PC-9 (cell line): ENCODE data around the gene CACNA1D. TPM values are rescaled to one million over a fixed set of nuclear protein-coding genes. Genes with fewer than 3 reads are reported as not detected.

Experiments used
- BruUV-seq: library from RNA; stranded (reverse); fragments of 400-500 nt; replicated peaks from 2 replicates; lab custom pipeline; 2021; lab: Mats Ljungman, UMichigan
- CTCF ChIA-PET: fragments of 300-600 bp; sonication (Branson Sonifier 250); formaldehyde crosslinking; loops from one replicate; lab custom pipeline; 2022; ENCODE audit warnings: antibody characterized with exemption; lab: Charles Lee
- POLR2A ChIA-PET: fragments of 300-600 bp; sonication (Branson Sonifier 250); formaldehyde crosslinking; loops from one replicate; lab custom pipeline; 2022; ENCODE audit warnings: antibody characterized with exemption; ENCODE audit not compliant: unreplicated experiment; lab: Charles Lee
- DNase-seq, 2 experiments: peaks; one replicate each; pipeline versions ENCODE4 v3.0.0 to v3.0.0-alpha.2; 2015 to 2022; ENCODE audit warnings: mixed read lengths in 1 of 2
- H2AFZ ChIP-seq: fragments of 200-600 bp; sonication (generic); 2 replicates; pipeline ENCODE4 v1.8.1; 2017; ENCODE audit warnings: antibody characterized with exemption
- H3F3A ChIP-seq: fragments of 200-600 bp; sonication (generic); 2 replicates; pipeline ENCODE4 v1.8.1; 2017; ENCODE audit warnings: antibody characterized with exemption, mild to moderate bottlenecking, low read depth; ENCODE audit not compliant: insufficient read depth
- H3K27ac ChIP-seq: fragments of 200-600 bp; sonication (generic); 2 replicates; pipeline ENCODE4 v1.6.1; 2016; ENCODE audit warnings: mixed run types
- H3K27me3 ChIP-seq: fragments of 200-600 bp; sonication (generic); 2 replicates; pipeline ENCODE4 v1.6.1; 2016; ENCODE audit warnings: low read depth, mixed run types; ENCODE audit not compliant: insufficient read depth
- H3K36me3 ChIP-seq: fragments of 200-600 bp; sonication (generic); 2 replicates; pipeline ENCODE4 v1.6.1; 2016; ENCODE audit warnings: low read depth, mixed run types
- H3K4me1 ChIP-seq: fragments of 200-600 bp; sonication (generic); replicated peaks from 2 replicates; pipeline ENCODE4 v1.6.1; 2016; ENCODE audit warnings: mixed run types; ENCODE audit not compliant: insufficient read depth
- H3K4me2 ChIP-seq: fragments of 200-600 bp; sonication (generic); 2 replicates; pipeline ENCODE4 v1.6.1; 2017; ENCODE audit warnings: mixed run types
- H3K4me3 ChIP-seq: fragments of 200-600 bp; sonication (generic); 2 replicates; pipeline ENCODE4 v1.6.1; 2016; ENCODE audit warnings: mixed run types
- H3K79me2 ChIP-seq: fragments of 200-600 bp; sonication (generic); 2 replicates; pipeline ENCODE4 v1.6.1; 2017; ENCODE audit warnings: low read depth, mixed run types
- H3K9me2 ChIP-seq: fragments of 200-600 bp; sonication (generic); 2 replicates; pipeline ENCODE4 v1.8.1; 2017; ENCODE audit warnings: mild to moderate bottlenecking; ENCODE audit not compliant: insufficient read depth
- H3K9me3 ChIP-seq: fragments of 200-600 bp; sonication (generic); 2 replicates; pipeline ENCODE4 v1.8.1; 2016; ENCODE audit warnings: low read depth; ENCODE audit not compliant: insufficient read depth
- H4K20me1 ChIP-seq: fragments of 200-600 bp; sonication (generic); 2 replicates; pipeline ENCODE4 v1.8.1; 2017; ENCODE audit not compliant: insufficient read depth
- CTCF ChIP-seq: fragments of 200-600 bp; sonication (generic); conservative IDR thresholded peaks from 2 replicates; pipeline ENCODE4 v1.6.1; 2017; ENCODE audit warnings: mixed run types, antibody characterized with exemption, mild to moderate bottlenecking, moderate library complexity
- EZH2 ChIP-seq: fragments of 200-600 bp; sonication (generic); IDR thresholded peaks from 2 replicates; pipeline ENCODE4 v1.8.0; 2017; ENCODE audit warnings: antibody characterized with exemption, low read depth
- intact Hi-C: fragments of 100-400 bp; cut with micrococcal nuclease; formaldehyde crosslinking; loops from one replicate; pipeline ENCODE4 v1.10.0; 2022; ENCODE audit not compliant: unreplicated experiment
- total RNA-seq: library from RNA; stranded (reverse); gene quantifications from 2 replicates; pipeline ENCODE4 v1.2.3, GENCODE V29; 2021

CACNA1D gene
- total RNA-seq, 1 experiment from 2014 or later: not detected

- H3K4me3 ChIP-seq: no peak overlapping the region
- H3K4me1 ChIP-seq: no peaks in the 10 kb centered on the region
- H3K27me3 ChIP-seq: no peaks in the 10 kb centered on the region
- no peak overlapping the region for H3K4me2 ChIP-seq
- no peak for DNase-seq
- CTCF ChIA-PET: no interaction called here
- H3K9me2 ChIP-seq: no peaks in the 10 kb centered on the region
- TF ChIP-seq CTCF: no peak
- no peak for TF ChIP-seq EZH2
- no peaks in the 10 kb centered on the region for H4K20me1 ChIP-seq
- no peaks in the 10 kb centered on the region for H3K79me2 ChIP-seq
- no peaks in the 10 kb centered on the region for H3K36me3 ChIP-seq
- H3K27ac ChIP-seq: no peak overlapping the region
- POLR2A ChIA-PET: no interaction called here
- no TSS peak for BruUV-seq
- no peak overlapping the region for H2AFZ ChIP-seq
- no peaks in the 10 kb centered on the region for H3F3A ChIP-seq
- H3K9me3 ChIP-seq: no peaks in the 10 kb centered on the region
- intact Hi-C loops: no loop called here
Observed at GRCh38 chr3:53862241-53862640, 367.8 kb downstream of the CACNA1D start.

- intact Hi-C loops: no loop called here
- H3K9me3 ChIP-seq: no peaks in the 10 kb centered on the region
- ChIA-PET POLR2A (no interaction called here), CTCF (interaction anchor here (0.6 kb wide), 1 partner anchor 1451 kb away, joined by 3 read pairs; no protein-coding TSS in a partner anchor)
- no peaks in the 10 kb centered on the region for H3F3A ChIP-seq
- no peaks in the 10 kb centered on the region for H3K9me2 ChIP-seq
- H3K4me1 ChIP-seq: no peaks in the 10 kb centered on the region
- H3K79me2 ChIP-seq: no peaks in the 10 kb centered on the region
- no peaks in the 10 kb centered on the region for H3K27me3 ChIP-seq
- H3K4me2 ChIP-seq: no peak overlapping the region
- no peaks in the 10 kb centered on the region for H4K20me1 ChIP-seq
- TF ChIP-seq CTCF: no peak
- DNase-seq: no peak
- H2AFZ ChIP-seq: no peak overlapping the region
- no TSS peak for BruUV-seq
- no peaks in the 10 kb centered on the region for H3K36me3 ChIP-seq
- no peak overlapping the region for H3K27ac ChIP-seq
- no peak overlapping the region for H3K4me3 ChIP-seq
Observed at GRCh38 chr3:53863145-53863544, 368.7 kb downstream of the CACNA1D start.

Other genes starting within 250 kb of the CACNA1D start
- gene TKT, start 238.6 kb upstream of the CACNA1D start, total RNA-seq: 1,726 and 2,016 TPM in 2 replicates
- 17.0 and 22.7 TPM in 2 replicates for gene DCP1A, start 147.1 kb upstream of the CACNA1D start, total RNA-seq